Measurements from ENCODE around the gene INVS. TPM values are rescaled to one million over a fixed set of nuclear protein-coding genes. Genes with fewer than 3 reads are reported as not detected.

The INVS gene
- total RNA-seq, 2 donors from 2014 or later, result 37.8 to 46.8 TPM

DNA sequence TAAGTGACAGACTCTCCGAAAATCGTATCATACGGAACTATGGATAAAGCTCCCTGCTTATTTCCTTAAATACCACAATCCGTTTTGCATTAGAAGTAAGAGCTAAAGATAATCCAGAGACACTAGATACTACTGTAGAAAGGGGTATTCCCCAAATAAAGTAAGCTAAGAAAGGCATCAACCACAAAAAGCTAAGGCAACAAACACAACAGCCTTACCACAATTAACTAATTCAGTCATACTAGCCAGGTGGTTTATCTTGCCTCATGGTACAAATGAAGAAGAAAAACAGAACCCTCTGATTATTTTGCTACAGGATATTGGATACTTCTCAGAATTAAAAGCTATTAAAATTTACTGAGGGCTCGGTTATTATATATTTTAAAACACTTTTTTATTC, 14.3 kb upstream of the INVS start:
- peaks cover 19 to 25% of the 10 kb centered on the region in 2 donors for H3K4me1 ChIP-seq (ENCODE audit: control insufficient read depth in 1 of 2, low read depth in 2 of 2)
- no peak overlapping the region for H3K4me3 ChIP-seq
- H3K27me3 ChIP-seq (replicated peaks; ENCODE audit: insufficient read depth), result no peaks in the 10 kb centered on the region
- no peaks in the 10 kb centered on the region for H3K9me3 ChIP-seq
- no peak overlapping the region for H3K27ac ChIP-seq
- DNase-seq (ENCODE audit: low spot score) (no peak), ATAC-seq (ENCODE audit: insufficient number of reproducible peaks, low FRiP score, low read depth) (no peak)
- H3K36me3 ChIP-seq, result no peaks in the 10 kb centered on the region
- no peak for TF ChIP-seq CTCF (IDR thresholded peaks at IDR 0.05)

DNA sequence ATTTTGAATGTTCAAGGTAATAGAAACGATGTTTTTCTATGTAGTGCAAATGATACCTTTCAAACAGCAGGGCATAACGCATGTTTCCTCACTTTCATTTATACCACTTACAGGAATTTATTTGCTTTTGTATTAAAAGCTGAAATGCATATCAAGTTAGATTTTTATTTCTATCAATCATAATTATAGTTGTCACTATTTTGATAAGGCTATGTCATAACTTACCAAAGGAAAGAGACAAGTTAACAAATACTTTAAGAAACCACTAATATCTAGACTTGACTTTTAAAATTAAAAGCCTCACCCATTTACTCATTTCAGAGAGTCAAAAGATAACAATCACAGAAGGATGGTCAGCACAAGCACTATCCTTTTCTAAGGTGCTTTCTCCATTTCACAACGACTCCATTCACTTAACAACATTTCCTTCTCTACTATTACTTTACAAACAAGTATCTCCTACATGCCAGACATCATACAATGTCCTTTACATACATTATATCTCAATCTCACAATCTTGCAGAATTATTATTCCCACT, 12.9 kb upstream of the INVS start:
- H3K36me3 ChIP-seq, result no peaks in the 10 kb centered on the region
- no peaks in the 10 kb centered on the region for H3K9me3 ChIP-seq
- no peak for TF ChIP-seq CTCF (IDR thresholded peaks at IDR 0.05)
- H3K27me3 ChIP-seq (replicated peaks; ENCODE audit: insufficient read depth), result no peaks in the 10 kb centered on the region
- H3K4me1 ChIP-seq (ENCODE audit: control insufficient read depth in 1 of 2, low read depth in 2 of 2), result peaks cover 19 to 29% of the 10 kb centered on the region in 2 donors
- ATAC-seq (ENCODE audit: insufficient number of reproducible peaks, low FRiP score, low read depth) (no peak), DNase-seq (ENCODE audit: low spot score) (no peak)
- no peak overlapping the region for H3K27ac ChIP-seq
- H3K4me3 ChIP-seq, result no peak overlapping the region

- no peak for DNase-seq (ENCODE audit: low spot score)
- H3K4me1 ChIP-seq (ENCODE audit: control insufficient read depth in 1 of 2, low read depth in 2 of 2), result peaks cover 19 to 27% of the 10 kb centered on the region in 2 donors
- H3K4me3 ChIP-seq, result no peak overlapping the region
- no peak for ATAC-seq (ENCODE audit: insufficient number of reproducible peaks, low FRiP score, low read depth)
- no peak overlapping the region for H3K27ac ChIP-seq
- no peaks in the 10 kb centered on the region for H3K36me3 ChIP-seq
- H3K27me3 ChIP-seq (replicated peaks; ENCODE audit: insufficient read depth), result no peaks in the 10 kb centered on the region
- TF ChIP-seq CTCF (IDR thresholded peaks at IDR 0.05), result no peak
- no peaks in the 10 kb centered on the region for H3K9me3 ChIP-seq
Observed at GRCh38 chr9:100087218-100087617, 11.8 kb upstream of the INVS start.

DNA sequence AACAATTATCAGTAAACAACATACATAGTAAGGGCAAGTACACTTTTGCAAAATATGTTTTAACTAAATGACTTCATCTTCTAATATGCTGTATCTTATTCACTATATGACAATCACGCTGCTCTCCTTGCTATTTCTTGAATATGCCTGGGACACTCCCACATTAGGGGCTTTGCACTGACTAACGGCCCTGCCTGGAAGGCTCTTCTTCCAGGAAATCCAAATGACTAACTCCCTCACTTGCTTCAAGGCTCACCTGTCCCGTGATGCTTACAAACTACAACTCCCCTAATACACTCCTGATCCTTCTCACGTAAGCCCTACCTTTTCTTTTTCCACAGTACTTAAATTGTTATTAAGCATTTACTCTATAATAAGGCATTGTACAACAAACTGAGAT, 10.8 kb upstream of the INVS start:
- ATAC-seq (ENCODE audit: insufficient number of reproducible peaks, low FRiP score, low read depth) (no peak), DNase-seq (ENCODE audit: low spot score) (no peak)
- H3K27me3 ChIP-seq (replicated peaks; ENCODE audit: insufficient read depth), result no peaks in the 10 kb centered on the region
- H3K4me3 ChIP-seq, result no peak overlapping the region
- H3K9me3 ChIP-seq, result no peaks in the 10 kb centered on the region
- H3K4me1 ChIP-seq (ENCODE audit: control insufficient read depth in 1 of 2, low read depth in 2 of 2), result peaks cover 10 to 20% of the 10 kb centered on the region in 2 donors
- no peak for TF ChIP-seq CTCF (IDR thresholded peaks at IDR 0.05)
- no peak overlapping the region for H3K27ac ChIP-seq
- H3K36me3 ChIP-seq, result no peaks in the 10 kb centered on the region

GRCh38 chr9:100090880-100091279, 8.2 kb upstream of the INVS start:
- ATAC-seq (ENCODE audit: insufficient number of reproducible peaks, low FRiP score, low read depth) (no peak), DNase-seq (ENCODE audit: low spot score) (no peak)
- H3K4me1 ChIP-seq (ENCODE audit: control insufficient read depth in 1 of 2, low read depth in 2 of 2), result peaks cover 4 to 13% of the 10 kb centered on the region in 2 donors
- H3K27me3 ChIP-seq (replicated peaks; ENCODE audit: insufficient read depth), result no peaks in the 10 kb centered on the region
- no peaks in the 10 kb centered on the region for H3K9me3 ChIP-seq
- no peaks in the 10 kb centered on the region for H3K36me3 ChIP-seq
- no peak overlapping the region for H3K27ac ChIP-seq
- no peak overlapping the region for H3K4me3 ChIP-seq
- no peak for TF ChIP-seq CTCF (IDR thresholded peaks at IDR 0.05)
